Stimulated activated CD8-positive, alpha-beta memory T cell treated with anti-CD3 and anti-CD28 coated beads, Interleukin-12 subunit alpha, Interleukin-12 subunit beta, amount 100 ng/mL, for 24 hours (primary cell): ENCODE results near the gene KRT81.
"Not testable (repeated sequence)": the region's sequence is repeated elsewhere in the genome, so short reads cannot be mapped to it uniquely, and the experiment has no call there.

ENCODE experiments used
- DNase-seq: peaks from one replicate; pipeline ENCODE4 v3.0.0-alpha.2; 2020; ENCODE audit errors: extremely low read depth

KRT81 gene

DNA sequence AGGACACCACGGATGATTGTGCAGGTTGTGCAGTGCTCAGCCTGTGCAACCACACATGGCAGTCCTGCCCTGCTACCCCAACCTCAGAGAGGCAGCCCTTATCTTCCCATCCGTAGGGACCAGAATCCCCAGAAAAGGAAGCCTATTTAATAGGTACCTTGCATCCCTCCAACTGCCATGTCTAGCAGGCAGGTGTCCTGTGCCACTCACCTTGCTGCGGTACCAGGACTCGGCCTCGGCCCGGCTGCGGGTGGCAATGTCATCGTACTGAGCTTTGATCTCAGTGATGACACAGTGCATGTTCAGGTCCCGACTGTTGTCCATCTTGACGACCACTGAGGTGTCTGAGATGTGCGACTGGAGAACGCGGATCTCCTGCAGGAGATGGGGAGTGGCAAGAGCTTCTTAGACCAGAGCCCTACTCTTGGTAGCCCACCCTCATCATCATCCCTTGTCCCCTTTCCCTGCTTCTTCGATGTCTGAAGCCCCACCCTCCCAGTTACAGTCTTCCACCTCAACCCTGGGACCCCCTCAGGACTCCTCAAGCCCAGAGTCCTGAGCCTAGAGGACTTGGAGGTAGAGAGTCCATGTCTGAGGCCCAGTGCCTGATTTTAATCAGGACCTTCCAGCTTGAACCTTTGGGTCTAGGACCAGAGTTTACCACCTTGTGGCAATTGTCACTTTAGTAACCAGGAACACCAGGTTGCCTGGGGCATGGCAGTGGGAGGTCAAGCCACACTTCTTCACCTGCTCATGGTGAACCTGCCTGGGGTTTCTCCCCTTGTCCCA is 37.7 kb downstream of the KRT81 start:
- DNase-seq: no peak

DNA sequence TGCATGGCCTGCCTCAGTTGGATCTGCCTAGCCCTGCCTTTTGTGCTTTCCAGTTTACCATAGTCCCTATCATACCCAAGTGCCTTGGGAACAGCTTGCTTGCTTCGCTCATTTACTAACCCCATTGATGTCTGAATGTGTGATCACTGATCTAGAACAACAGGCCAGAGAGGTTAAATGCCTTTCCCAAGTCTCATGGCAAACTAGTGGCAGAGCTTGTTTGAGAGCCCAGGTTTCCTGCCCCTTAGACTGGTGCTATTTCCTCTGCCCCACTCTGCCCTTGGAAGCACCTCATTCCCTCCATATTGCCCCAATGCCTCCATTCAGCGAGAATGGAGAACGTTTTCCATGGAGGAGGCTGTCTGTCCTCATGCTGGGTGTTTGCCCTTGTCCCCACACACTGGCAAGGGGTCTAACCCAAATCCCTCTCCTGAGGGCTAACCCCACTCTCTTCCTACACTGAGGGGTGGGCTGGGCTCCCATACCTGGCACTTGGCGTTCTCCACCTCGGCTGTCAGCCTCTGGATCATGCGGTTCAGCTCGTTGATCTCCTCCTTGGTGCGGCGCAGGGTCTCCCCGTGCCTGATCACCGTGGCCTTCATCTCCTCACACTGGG is 38.5 kb downstream of the KRT81 start:
- DNase-seq: no peak

DNA sequence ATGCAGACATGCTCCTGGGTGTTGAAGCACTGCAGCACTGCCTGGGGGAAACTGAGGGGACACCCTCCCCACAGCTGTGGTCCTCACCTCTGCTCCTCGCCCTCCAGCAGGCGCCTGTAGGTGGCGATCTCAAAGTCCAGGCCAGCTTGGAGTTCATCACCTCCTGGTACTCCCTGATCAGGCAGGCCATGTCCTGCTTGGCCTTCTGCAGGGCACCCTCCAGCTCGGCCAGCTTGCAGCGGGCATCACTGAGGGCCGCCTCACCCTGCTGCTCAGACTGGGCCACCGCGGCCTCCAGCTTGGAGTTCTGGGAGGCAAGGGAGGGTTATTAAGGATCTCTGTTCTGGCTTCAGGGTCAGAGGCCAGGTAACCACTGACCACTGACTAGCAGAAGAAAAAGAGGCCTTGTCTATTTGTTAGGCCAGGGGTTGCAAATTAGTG is 39.1 kb downstream of the KRT81 start:
- DNase-seq: not testable (repeated sequence)

GRCh38 chr12:52251367-52252051 is 39.8 kb downstream of the KRT81 start:
- DNase-seq: no peak

GRCh38 chr12:52250048-52250990 is 41.0 kb downstream of the KRT81 start:
- DNase-seq: no peak

GRCh38 chr12:52249511-52250047 is 41.8 kb downstream of the KRT81 start:
- DNase-seq: no peak

GRCh38 chr12:52248541-52249461 is 42.5 kb downstream of the KRT81 start:
- DNase-seq: no peak

DNA sequence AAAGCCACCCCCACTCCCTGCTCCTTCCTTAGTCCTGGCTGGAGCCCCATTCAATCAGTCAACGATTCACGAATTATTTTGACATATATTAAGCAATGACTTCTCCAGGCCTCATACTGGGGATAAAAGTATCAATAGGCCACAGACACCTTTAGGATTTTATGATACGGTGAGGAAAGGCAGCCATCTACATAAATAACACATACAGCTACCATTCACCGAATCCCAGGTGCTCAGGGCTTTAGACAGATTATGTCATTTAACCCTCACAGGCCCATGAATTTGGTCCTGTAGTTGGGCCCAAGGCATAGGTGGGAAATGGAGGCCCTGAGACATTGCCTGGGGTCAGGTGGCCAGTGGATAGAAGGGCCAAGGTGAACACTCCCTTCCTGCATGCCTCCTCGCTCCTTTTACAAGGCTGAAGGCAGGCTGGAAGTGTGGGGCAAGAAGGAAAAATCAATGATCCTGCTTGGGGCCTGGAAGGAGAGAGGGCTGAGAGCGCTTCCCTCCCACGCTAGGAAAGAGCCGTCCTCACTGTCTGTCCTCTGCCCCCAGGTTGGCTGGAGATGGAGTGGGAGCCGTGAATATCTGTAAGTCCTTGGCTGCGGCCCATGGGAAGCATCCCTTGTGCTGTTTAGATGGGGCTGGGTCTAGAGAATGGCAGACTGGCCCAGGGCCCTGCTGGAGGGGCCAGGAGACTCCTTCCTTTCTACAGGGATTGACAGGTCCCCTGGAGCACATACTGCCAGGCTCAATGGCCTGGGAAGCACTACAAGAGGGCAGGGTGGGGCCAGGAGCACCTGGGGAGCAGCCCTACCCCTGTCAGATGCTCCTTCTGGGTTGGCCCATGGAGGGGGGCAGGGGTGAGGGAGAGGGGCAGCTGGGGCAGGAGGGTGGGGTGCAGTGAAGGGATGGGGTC is 43.5 kb downstream of the KRT81 start:
- DNase-seq: no peak

DNA sequence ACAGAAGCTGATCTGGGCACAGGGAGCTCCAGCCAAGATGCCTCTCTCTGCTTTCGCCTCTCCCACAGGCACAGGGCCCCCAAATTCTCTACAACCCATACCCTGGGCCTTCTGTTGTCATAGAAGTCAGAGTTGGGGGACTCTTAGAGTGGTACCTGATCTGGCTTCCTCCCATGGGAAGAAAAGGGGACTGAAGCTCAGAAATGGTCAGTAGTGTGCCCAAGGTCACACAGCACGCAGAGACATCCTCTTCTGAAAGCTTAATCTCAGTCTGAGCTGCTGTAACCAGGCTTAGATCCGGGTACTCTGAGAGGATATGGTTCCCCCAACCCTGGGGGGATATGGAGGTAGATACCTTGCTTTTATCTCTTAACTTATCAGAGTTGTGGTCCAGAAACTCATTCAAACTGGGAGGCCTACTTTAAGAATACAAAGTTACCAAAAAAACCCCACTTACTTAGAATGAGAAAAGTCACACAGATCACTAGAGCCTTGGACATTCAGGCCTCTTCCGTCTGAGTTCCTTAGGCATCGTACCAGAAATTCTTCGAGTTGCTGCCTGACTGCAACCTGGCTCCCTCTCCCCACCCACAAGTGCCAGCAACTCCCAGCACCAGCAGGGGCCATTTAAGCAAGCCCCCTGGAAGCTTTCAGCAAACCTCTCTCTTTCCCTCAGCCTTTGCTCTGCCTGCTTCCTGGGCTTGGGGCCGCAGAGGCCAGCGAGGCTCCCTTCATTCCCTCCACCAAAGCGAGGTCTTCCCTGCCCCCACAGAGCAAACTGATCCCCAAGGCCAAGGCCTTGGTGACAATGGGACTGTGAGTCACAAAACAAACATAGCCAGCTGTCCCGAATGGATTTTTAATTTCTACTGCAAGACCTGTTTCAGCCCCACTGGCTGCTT is 44.4 kb downstream of the KRT81 start:
- no peak for DNase-seq

GRCh38 chr12:52245962-52246569 is 45.3 kb downstream of the KRT81 start:
- no peak for DNase-seq

DNA sequence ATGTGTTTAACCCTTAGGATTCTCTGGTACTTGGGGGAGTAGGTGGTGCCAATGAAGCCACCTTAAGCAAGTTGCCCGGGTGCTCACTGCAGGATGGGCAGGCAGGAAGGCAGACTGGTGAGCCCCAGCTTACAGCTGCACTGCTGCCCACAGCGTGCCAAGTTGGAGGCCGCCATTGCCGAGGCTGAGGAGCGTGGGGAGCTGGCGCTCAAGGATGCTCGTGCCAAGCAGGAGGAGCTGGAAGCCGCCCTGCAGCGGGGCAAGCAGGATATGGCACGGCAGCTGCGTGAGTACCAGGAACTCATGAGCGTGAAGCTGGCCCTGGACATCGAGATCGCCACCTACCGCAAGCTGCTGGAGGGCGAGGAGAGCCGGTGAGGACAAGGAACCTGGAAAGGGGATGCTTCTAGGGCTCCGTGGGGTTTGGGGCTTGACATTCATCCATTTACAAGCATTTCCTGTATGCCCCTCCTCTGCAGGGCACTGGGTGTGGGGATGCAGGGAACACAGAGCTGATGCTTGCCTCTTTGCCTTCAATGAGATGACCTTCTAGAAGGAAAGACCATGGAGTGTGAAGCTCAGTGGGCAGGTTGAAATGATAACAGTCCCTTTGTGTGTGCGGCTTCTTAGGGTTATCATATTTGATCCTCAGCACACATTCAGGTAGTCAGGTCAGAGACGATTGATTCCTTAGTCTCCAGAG is 45.9 kb downstream of the KRT81 start:
- no peak for DNase-seq

DNA sequence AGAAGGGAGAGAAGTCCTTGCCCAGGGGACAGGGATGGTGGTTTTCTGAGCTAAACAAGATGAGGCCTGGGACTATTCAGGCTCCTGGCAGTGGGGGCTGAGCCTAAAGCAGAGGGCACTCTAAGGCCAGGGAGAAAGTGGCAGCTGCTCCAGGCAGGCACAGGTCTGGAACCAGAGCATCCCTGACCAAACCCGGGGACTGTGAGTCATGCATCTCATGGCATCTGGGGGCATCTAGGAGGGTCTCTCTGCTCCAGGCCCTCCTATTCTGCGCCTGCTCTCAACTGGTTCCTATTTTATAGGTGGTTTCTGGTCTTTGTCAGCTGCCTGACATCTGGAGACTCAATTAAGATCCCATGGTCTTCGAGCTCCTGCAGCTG is 46.7 kb downstream of the KRT81 start:
- no peak for DNase-seq

DNA sequence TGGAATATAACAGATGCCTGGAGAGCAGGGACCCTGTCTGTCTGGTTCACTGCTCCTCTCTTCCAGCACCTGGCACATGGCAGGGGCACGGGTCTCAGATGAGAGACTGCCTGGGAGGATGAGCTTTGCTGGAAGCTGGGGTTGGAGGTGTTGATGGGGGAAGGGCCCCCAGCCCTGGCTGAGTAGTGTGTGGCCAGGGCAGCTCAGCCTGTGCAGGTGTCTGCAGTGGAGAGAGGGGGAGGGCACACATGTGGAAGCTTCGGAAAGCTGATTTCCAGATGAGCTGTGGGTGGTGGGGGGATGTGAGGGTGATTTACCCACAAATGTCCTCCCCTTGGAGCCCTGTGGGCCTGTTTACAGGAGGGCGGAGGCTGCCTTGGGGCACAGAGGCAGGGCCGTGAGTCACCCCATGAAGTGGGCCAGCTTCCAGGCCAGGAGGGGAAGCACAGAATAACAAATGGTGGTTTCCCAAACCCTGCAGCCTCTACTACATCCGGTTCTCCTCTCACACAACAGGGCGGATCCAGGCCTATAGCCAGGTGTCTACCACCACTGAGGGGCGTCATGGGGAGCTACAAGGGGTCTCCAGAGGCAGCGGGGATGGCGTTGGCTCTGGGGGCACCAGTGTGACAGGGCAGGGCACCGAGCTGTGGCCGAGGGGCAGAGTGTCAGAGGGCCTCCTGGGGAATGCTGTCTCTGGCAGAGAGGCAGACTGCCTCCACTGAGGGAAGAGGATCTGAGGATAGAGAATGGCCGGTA is 47.3 kb downstream of the KRT81 start:
- peak; percentile 46 for DNase-seq

DNA sequence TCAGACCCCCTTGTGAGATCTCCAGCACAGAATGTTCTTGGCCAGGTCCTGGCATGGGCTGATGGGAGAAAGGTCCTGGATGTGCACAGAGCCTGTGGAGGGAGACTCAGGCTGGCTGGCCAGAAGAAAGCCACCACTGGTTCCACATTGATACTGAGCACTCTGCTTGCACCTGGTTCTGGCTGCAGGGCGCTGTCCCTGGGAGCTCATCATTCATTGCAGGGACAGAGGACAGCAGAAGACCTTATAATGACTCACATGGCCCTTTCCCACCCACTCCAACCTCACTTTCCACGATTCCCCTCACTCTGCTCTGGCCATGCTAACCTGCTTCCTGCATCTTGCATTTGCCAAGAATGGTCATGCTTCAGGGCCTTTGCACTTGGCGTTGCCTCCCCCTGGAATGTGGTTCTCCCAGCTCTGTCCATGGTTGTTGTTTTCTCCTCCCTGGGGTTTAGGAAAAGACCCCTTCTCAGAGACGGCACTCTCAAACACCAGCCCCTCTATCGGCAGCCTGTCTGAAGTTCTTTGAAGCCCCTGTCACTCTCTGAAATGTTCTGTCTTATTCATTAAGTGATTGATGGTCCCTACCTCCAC is 48.0 kb downstream of the KRT81 start:
- DNase-seq: no peak

- DNase-seq: no peak
Observed at GRCh38 chr12:52242442-52243258, 48.7 kb downstream of the KRT81 start.
